ENCODE data around the gene ACAP3.

ACAP3 gene

DNA sequence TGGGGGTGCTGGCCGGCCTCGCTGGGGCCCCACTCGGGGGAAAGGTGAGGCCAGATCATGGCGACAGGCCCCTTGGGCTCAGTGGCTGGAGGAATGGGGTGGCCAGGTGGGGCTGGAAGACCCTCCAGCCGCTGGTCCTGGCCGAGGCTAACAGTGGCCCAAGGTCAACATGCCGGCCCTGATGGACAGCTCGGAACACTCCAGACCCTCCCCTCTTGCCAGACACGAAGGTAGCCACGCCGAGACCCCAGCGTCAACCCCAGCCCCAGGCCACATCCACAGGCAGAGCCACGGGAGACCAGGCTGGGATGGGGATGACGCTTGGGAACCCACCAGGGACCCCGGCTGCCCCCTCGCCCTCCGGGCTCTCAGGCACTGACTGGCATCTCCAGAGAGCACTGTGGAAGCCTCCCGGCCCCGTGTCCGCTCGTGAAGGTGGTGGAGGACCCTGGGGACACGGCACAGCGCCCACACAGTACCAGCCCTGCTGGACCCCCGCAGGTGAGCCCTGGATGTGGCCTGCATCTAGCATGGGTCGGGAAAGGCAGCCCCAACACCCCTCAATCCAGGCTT lies 60.3 kb downstream of the ACAP3 start:
- H3K27me3 ChIP-seq (replicated peaks; ENCODE audit: control insufficient read depth, insufficient read depth, low read length): no peaks in the 10 kb centered on the region
- peaks cover 4% of the 10 kb centered on the region for H3K36me3 ChIP-seq (ENCODE audit: control insufficient read depth, insufficient read depth, low read length, severe bottlenecking)
- no peak for DNase-seq (ENCODE audit: low read depth)
- no peaks in the 10 kb centered on the region for H3K9me3 ChIP-seq (ENCODE audit: control insufficient read depth, low read length)
- no peaks in the 10 kb centered on the region for H3K4me1 ChIP-seq (ENCODE audit: control insufficient read depth, insufficient read depth, low read length)
- no peak overlapping the region for H3K4me3 ChIP-seq (ENCODE audit: low read length)
- no peak overlapping the region for H3K9ac ChIP-seq (ENCODE audit: low read length)

GRCh38 chr1:1246577-1247340 lies 61.0 kb downstream of the ACAP3 start, which contains the start of gene C1QTNF12:
TSS of gene C1QTNF12 (minus strand) at chr1:1246722. CDS start at chr1:1246690, 32 bp downstream.
- H3K9ac ChIP-seq (ENCODE audit: low read length): no peak within 1 kb of the TSS
- no peaks in the 10 kb centered on the region for H3K4me1 ChIP-seq (ENCODE audit: control insufficient read depth, insufficient read depth, low read length)
- no peaks in the 10 kb centered on the region for H3K36me3 ChIP-seq (ENCODE audit: control insufficient read depth, insufficient read depth, low read length, severe bottlenecking)
- no peaks in the 10 kb centered on the region for H3K27me3 ChIP-seq (replicated peaks; ENCODE audit: control insufficient read depth, insufficient read depth, low read length)
- no peaks in the 10 kb centered on the region for H3K9me3 ChIP-seq (ENCODE audit: control insufficient read depth, low read length)
- no peak for DNase-seq (ENCODE audit: low read depth)
- H3K4me3 ChIP-seq (ENCODE audit: low read length): no peak within 1 kb of the TSS

DNA sequence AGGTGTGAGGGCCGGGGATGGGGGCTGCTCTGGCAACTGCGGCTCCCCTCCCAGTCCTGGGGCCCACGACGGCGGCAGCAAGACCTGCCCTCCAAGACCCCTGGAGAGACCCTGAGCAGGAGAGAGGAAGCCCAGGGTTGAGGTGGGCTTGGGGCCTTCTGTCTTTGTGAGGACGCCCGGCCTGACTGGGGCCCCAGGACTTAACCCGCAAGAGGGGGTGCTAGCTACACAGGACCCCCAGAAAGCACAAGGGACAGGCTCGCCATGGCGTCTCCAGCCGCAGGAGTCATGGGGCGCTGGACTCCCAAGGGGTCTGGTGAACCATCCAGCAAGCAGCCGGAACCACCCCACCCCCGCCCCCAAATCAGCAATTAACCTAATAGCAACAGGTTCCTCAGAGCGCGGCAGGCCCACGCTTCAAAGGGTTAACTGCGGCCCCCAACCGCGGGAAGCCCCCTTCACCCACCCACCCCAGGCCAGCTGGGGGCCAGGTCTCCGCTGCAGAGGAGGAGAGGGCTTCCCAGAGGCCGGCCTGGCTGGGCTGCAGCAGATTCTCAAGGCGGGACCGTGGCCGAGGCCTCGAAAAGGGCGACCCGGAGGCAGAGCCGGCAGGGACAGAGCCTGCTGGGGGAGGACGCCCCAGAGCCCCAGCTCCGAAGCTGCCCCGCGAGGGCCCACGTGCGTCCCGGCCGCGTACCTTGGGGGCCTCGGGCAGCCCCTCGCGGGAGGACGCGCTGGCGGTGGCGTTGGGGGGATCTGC lies 61.7 kb downstream of the ACAP3 start:
- Histone ChIP-seq H3K9me3 (ENCODE audit: control insufficient read depth, low read length) (no peaks in the 10 kb centered on the region), H3K27me3 (replicated peaks; ENCODE audit: control insufficient read depth, insufficient read depth, low read length) (no peaks in the 10 kb centered on the region), H3K9ac (ENCODE audit: low read length) (no peak overlapping the region), H3K36me3 (ENCODE audit: control insufficient read depth, insufficient read depth, low read length, severe bottlenecking) (no peaks in the 10 kb centered on the region), H3K4me1 (ENCODE audit: control insufficient read depth, insufficient read depth, low read length) (no peaks in the 10 kb centered on the region), H3K4me3 (ENCODE audit: low read length) (no peak overlapping the region)
- no peak for DNase-seq (ENCODE audit: low read depth)

GRCh38 chr1:1245178-1245816 lies 62.4 kb downstream of the ACAP3 start:
- Histone ChIP-seq H3K4me1 (ENCODE audit: control insufficient read depth, insufficient read depth, low read length) (no peaks in the 10 kb centered on the region), H3K9ac (ENCODE audit: low read length) (no peak overlapping the region), H3K9me3 (ENCODE audit: control insufficient read depth, low read length) (no peaks in the 10 kb centered on the region), H3K27me3 (replicated peaks; ENCODE audit: control insufficient read depth, insufficient read depth, low read length) (no peaks in the 10 kb centered on the region), H3K4me3 (ENCODE audit: low read length) (no peak overlapping the region), H3K36me3 (ENCODE audit: control insufficient read depth, insufficient read depth, low read length, severe bottlenecking) (no peaks in the 10 kb centered on the region)
- DNase-seq (ENCODE audit: low read depth): no peak

DNA sequence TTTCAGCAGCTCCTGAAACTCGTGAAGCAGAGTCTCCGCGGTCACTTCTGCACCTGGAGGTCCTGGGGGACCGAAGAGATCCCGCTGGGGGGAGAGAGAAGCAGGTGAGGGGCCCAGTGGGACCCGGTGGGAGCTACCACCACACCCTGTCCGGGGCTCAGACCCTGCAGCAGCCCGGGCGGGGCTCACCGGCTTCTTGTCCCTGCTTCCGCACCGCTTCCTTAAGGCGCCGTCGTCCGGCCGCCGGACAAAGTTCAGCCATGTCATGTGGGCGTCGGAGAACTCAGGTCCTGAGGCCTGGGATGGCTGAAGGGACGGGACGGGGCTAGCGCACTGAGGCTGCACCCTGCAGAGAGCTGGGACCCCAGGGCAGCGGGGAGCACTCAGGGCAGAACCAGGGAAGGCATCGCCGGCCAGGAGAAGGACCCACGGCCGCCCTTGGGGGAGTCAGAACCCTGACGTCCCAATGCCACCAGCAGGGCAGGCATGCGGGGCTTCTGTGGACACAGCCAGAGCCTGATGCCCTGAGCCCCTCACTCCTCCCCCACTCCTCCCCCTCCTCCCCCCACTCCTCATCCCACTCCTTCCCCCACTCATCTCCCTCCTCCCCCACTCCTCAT lies 63.4 kb downstream of the ACAP3 start:
- Histone ChIP-seq H3K9me3 (ENCODE audit: control insufficient read depth, low read length) (no peaks in the 10 kb centered on the region), H3K9ac (ENCODE audit: low read length) (no peak overlapping the region), H3K4me3 (ENCODE audit: low read length) (no peak overlapping the region), H3K27me3 (replicated peaks; ENCODE audit: control insufficient read depth, insufficient read depth, low read length) (peaks cover 1% of the 10 kb centered on the region), H3K36me3 (ENCODE audit: control insufficient read depth, insufficient read depth, low read length, severe bottlenecking) (no peaks in the 10 kb centered on the region), H3K4me1 (ENCODE audit: control insufficient read depth, insufficient read depth, low read length) (no peaks in the 10 kb centered on the region)
- no peak for DNase-seq (ENCODE audit: low read depth)

DNA sequence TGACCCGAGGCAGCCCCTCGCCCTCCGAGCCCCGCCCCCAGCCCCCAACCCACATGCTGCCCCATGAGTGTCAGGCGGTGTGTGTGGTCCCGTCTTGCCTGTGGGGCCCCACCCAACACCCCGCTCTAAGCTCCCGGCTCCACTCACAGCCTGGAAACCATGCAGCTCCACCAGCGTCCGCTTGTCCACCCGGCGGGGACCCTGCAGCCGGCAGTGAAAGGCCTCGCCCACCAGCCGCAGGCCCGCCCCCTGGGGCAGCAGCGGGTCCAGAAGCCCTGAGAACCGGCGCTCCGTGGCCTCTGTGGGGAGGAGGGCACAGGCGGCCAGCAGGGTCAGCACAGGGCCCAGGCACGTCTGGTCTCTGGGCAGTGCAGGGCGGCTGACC lies 63.9 kb downstream of the ACAP3 start:
- peaks cover 6% of the 10 kb centered on the region for H3K27me3 ChIP-seq (replicated peaks; ENCODE audit: control insufficient read depth, insufficient read depth, low read length)
- H3K9me3 ChIP-seq (ENCODE audit: control insufficient read depth, low read length): no peaks in the 10 kb centered on the region
- no peak overlapping the region for H3K9ac ChIP-seq (ENCODE audit: low read length)
- H3K4me1 ChIP-seq (ENCODE audit: control insufficient read depth, insufficient read depth, low read length): no peaks in the 10 kb centered on the region
- no peak overlapping the region for H3K4me3 ChIP-seq (ENCODE audit: low read length)
- DNase-seq (ENCODE audit: low read depth): no peak
- H3K36me3 ChIP-seq (ENCODE audit: control insufficient read depth, insufficient read depth, low read length, severe bottlenecking): no peaks in the 10 kb centered on the region

GRCh38 chr1:1243266-1243660 lies 64.5 kb downstream of the ACAP3 start:
- Histone ChIP-seq H3K4me1 (ENCODE audit: control insufficient read depth, insufficient read depth, low read length) (no peaks in the 10 kb centered on the region), H3K9me3 (ENCODE audit: control insufficient read depth, low read length) (no peaks in the 10 kb centered on the region), H3K4me3 (ENCODE audit: low read length) (no peak overlapping the region), H3K9ac (ENCODE audit: low read length) (no peak overlapping the region), H3K36me3 (ENCODE audit: control insufficient read depth, insufficient read depth, low read length, severe bottlenecking) (no peaks in the 10 kb centered on the region), H3K27me3 (replicated peaks; ENCODE audit: control insufficient read depth, insufficient read depth, low read length) (peaks cover 12% of the 10 kb centered on the region)
- no peak for DNase-seq (ENCODE audit: low read depth)

- no peak overlapping the region for H3K9ac ChIP-seq (ENCODE audit: low read length)
- DNase-seq (ENCODE audit: low read depth): no peak
- H3K4me3 ChIP-seq (ENCODE audit: low read length): no peak overlapping the region
- peaks cover 14% of the 10 kb centered on the region for H3K27me3 ChIP-seq (replicated peaks; ENCODE audit: control insufficient read depth, insufficient read depth, low read length)
- H3K9me3 ChIP-seq (ENCODE audit: control insufficient read depth, low read length): no peaks in the 10 kb centered on the region
- no peaks in the 10 kb centered on the region for H3K4me1 ChIP-seq (ENCODE audit: control insufficient read depth, insufficient read depth, low read length)
- no peaks in the 10 kb centered on the region for H3K36me3 ChIP-seq (ENCODE audit: control insufficient read depth, insufficient read depth, low read length, severe bottlenecking)
Measured at GRCh38 chr1:1242461-1243265, 65.1 kb downstream of the ACAP3 start.
